GM21723 (cell line): ENCODE measurements around the gene ARHGAP8.

Experiments used
- ATAC-seq: cut with Tn5 transposase; IDR thresholded peaks from one replicate; pipeline ENCODE4 v1.9.1; 2021; ENCODE audit warnings: mild to moderate bottlenecking, moderate library complexity; ENCODE audit not compliant: unreplicated experiment

ARHGAP8 gene

DNA sequence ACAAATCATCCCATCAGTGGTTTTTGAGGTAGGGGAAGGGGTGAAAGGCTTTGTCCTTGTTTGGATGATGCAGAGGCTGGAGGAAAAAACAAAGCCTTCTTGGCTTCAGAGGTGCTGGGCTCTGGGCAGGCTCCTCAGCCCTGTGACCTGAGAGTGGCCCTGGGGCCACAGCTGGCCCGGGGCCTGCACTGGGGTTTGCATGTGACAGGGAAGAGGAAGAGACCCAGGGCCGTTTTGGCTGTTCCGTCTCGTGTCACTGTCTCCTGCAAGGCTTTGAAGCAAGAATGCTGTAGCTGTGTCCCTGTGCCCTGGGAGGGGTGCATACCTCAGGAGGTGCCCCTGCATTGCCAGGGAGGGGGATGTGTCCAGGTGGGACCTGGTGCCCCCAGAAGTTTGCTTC lies 12.6 kb downstream of the ARHGAP8 start:
- ATAC-seq, result no peak

DNA sequence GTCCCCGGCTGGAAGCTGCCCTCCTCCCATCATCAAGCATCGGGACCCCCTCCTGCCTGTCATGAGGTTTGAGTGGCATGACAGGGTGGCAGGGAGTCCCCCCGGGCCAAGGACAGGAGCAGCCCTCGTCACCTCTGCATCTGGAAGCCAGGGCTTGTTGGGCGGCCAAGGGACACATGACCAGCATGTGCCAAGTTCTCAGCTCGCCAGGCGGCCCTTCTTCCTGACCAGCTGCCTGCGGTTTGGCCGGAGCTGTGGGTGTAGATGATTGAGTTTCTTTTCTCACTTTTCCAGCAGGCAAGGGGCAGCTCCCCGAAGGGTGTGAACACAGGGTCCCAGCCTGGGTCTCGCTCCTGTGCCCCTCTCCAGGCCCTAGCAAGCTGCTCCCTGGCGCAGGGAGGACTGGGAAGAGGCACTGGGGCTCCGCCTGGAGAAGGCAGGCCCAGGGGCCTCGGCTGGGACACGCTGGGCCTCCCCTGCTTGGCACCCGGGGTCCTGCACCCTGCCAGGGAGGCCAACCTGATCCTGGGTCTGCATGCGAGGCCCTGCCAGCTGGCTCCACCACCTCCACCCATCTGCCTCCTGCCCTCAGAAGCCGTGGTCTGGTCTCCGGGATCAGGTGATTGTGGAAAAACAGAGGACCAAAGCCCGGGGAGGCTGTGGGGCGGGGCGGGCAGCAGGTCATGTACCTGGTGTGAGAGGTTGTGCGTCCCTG lies 13.4 kb downstream of the ARHGAP8 start:
- ATAC-seq, result no peak

DNA sequence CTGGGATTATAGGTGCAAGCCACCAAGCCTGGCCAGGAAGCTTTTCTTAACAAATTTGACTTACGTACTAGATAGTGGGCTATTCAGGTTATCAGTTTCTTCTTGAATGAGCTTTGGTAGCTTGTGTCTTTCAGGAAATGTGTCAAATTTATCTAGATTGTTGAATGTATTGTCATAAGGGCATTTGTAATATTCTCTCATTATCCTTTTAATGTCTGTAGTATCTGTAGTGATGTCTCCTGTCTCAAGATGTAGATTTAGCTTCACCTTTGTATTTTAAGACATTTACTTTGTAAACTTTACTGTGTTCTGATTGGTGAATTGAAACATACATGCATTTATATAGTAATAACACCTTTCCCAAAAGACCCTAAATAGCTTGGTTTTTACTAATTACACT lies 20.7 kb downstream of the ARHGAP8 start:
- no peak for ATAC-seq

DNA sequence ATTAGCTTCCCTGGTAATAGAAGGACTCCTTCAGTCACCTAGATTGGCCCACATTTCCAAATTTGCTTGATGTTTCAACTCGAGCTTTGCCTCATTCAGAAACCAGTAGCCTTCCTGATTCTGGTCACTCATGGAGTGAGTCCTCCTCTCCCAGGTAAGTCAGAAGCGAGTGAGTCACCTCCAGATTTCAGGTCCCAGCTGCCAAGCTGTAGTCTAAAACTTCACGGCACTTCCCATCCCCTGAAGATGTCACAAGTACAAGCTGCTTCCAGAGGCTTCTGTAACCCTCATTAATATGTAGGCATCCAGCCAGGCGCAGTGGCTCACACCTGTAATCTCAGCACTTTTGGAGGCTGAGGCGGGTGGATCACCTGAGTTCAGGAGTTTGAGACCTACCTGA lies 23.5 kb downstream of the ARHGAP8 start:
- ATAC-seq, result no peak

DNA sequence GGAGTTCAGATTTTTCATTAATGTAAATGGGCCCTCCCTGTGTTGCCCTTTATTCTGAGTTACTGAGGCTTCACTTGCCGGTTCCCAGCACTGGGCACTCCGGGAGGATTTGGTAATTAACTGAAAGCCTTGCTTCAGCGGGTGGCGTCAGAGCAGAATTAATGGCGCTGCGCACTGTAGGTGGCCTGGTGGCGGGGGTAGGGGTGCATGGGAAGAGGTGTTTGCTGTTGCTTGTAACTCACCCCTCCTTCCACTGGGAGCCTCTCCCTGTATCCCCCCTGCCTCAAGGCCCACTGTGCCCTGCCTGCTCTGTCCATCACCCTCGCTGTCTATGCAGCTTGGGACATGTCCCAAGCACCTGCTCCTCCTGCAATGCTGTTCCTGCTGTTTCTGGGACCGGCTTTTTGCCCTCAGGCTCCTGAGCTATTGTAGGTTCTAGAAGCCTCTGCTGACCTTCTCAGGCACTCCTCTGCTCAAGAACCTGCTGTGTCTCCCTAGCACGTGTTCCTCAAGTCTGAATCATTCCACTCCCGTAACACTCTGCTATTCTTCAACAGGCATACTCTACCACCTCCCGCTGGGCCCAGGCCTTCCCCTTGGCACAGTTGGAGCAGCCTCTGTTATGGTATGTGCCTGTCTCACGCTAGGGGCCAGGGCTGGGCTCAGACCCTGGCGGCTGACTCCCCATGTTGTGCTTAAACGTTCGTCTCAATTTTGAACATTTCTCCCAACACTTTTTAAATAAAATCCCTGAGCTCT lies 24.4 kb downstream of the ARHGAP8 start:
- ATAC-seq, result no peak

DNA sequence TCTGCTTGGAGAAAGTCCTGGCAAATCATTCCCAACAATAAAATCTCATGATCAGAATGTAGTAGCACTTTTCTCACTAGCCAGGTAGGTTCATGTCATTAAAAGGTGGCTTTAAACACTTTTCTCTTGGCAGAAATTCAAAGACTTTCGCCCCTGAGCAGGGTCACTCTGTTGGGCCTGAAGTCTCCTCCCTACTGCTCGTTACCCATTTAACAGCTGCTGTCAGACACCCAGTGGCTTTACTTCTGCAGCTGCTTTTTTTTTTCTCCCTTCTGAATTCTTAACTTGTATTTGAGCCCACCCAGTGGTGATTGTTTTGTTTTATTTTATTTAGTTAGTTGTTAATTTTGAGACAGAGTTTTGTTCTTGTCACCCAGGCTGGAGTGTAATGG lies 25.0 kb downstream of the ARHGAP8 start:
- no peak for ATAC-seq

DNA sequence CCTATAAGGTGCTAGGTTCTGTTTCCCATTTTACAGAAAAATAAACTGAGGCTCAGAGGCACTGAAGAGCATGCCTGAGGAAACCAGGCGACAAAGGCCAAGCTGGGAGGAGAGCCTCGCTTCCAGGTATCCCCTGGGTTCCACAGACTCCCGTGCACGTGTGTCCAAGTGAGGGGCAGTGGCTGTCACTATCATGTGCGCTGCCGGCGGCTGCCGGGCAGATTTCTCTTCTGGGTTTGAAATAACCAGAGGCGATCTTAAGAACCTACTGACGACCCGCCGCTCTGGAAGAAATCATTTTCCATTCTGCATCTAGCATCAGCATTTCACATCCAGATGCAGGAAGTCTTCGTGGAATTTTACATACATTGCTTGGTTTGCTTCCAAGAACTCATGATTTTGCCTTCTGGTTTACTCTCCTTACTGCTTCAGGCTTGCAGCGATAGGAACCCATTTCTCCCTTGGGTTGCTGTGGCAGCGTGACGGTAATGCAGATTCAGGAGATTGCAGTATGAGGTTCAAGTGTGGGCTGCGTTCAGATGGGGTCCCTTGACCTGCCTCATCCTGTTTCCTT lies 28.6 kb downstream of the ARHGAP8 start:
- ATAC-seq, result no peak

DNA sequence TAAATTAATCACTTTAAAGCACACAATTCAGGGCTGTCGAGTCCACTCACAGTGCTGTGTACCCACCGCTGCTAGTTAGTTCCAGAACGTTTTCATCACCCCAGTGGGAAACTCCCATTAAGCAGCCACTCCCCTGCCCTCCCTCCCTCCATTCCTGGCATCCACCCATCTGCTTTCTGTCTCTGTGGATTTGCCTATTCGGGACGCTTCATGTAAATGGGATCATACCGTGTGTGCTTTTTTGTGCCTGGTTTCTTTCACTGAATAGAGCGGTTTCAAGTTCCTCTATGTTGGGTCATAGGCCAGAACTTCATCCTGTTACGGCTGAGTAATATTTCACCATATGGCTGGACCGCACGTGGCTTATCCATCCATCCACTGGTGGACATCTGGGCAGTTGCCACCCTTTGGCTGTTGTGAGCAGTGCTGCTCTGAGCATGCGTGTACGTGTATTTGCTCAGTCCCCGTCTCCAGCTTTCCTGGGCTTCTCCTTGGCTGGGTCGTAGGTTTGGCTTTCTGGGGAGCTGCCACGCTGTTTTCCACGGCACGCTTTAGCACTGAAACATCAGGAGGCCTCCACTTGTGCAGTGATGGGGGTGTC lies 30.1 kb downstream of the ARHGAP8 start:
- no peak for ATAC-seq

DNA sequence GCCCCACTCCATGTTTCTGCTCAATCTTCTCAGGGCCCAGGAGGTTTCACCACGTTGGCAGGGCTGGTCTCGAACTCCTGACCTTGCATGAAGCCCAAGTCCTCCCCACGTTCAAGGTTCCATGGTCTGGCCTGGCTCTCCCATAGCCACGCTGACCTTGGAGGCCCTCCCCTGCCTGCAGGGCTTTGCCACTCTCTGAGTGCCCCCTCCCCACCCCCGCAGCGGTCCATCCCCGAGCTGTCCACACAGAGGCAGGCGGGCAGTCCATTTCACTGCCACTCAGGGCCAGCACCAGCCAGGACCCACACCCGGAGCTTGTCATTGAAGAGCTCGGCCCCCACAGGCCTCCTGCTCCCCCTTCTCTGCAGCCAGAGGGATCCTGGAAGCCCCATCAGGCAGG lies 30.7 kb downstream of the ARHGAP8 start:
- ATAC-seq, result no peak

DNA sequence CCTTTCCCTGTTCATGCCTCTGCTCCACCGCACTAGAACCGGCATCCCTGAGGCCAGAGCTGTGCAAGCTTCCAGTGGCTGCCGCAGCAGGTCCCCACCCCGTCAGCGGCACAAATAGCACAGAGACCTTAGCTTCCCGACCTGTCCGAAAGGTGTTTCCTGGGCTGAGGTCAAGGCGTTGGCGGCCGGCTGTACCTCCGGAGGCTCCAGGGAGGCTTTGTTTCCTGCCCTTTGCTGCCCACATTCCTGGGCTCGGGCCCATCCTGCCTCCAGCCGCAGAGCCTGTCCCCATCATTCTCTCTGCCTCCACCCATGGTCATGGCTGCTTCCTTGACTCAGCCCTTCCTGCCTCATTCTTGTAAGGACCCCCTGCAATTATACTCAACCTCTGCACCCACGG lies 31.2 kb downstream of the ARHGAP8 start:
- no peak for ATAC-seq

DNA sequence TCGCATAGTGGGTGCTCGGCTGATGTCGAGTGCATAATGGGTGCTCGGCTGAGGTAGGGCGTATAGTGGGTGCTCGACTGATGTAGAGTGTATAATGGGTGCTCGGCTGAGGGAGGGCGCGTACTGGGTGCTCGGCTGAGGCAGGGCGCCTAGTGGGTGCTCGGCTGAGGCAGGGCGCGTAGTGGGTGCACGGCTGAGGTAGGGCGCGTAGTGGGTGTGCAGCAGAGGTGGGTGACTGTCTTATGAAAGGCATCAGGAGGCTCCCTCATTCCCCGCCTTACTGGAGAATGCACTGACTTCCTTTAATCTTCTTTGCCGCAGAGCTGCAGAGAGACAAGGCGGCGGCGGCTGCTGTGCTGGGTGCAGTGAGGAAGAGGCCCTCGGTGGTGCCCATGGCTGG lies 33.8 kb downstream of the ARHGAP8 start:
- ATAC-seq, result no peak

DNA sequence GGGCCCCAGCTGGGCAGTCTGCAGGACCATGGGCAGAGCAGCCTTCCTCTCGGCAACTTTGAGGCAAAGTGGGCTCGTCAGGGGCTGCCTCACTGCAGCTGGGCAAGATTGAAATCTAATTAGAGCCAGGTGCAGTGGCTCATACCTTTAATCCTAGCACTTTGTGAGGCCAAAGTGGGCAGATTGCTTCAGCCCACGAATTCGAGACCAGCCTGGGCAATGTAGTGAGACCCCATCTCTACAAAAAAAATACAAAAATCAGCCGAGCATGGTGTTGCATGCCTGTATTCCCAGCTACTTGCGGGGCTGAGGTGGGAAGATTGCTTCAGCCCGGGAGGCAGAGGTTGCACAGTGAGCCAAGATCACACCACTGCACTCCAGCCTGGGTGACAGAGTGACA lies 34.2 kb downstream of the ARHGAP8 start:
- ATAC-seq, result no peak

DNA sequence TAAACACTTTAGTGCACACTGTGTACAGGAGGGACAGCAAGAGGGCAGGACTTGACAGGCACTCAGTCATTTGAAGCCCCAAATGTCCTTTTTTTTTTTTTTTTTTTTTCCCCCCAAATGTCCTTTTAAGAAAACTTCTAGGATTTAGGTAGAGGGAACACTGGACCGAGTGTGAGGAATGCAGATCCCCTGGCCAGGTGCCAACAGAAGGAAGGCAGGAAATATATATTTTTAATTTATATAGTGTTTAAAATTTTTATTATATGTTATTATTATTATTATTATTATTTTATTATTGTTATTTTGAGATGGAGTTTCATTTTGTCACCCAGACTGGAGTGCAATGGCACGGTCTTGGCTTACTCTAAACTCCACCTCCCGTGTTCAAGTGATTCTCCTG lies 35.5 kb downstream of the ARHGAP8 start:
- ATAC-seq, result no peak

DNA sequence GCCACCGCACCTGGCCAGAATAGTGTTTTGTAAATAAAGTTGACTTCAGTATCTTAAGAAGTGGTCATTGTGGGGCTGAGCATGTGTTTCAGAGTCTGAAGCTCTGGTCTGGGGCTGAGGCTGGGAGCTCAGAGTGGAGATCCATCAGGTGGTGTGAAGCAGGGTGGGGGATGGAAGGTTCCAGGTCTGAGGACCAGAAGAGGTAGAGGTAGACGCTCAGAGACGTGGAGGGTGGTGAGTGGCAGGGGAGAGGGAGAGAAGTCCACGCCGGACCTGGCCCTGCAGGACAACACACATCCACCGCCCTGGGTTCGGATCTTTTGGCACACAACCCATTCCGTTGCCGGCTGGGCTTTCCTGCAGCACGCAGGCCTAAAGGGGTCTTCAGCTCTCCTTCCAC lies 40.7 kb downstream of the ARHGAP8 start:
- no peak for ATAC-seq

DNA sequence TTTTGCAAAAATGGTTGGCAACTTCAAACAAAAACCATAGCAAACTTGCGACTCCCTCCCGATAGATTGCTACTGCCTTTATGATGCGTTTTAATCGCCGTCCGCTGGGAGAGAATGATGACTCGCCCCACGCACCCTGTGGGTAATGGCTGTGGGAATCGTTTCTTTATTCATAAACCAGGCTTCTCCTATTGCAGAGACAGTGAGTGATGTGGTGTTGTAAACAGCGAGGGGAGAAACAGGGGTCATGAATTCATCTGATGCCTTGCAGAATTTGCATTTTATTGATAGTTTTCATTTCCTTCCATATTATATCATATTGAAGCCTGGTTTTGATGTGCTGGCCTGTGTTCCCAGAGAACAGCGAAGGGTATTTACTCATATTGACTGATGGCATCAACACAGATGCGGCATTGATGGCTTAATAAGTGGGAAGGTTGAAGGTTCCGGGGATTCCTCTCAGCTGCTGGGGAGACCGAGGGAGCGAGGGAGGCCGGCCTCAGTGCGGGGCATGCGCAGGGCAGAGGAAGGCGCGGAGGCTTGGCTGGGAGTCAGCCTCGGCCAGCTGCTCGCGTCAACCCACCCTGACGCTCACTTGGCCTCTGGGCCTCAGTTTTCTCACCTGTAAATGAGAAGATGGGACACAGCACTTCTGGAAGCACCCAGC lies 41.3 kb downstream of the ARHGAP8 start:
- no peak for ATAC-seq

DNA sequence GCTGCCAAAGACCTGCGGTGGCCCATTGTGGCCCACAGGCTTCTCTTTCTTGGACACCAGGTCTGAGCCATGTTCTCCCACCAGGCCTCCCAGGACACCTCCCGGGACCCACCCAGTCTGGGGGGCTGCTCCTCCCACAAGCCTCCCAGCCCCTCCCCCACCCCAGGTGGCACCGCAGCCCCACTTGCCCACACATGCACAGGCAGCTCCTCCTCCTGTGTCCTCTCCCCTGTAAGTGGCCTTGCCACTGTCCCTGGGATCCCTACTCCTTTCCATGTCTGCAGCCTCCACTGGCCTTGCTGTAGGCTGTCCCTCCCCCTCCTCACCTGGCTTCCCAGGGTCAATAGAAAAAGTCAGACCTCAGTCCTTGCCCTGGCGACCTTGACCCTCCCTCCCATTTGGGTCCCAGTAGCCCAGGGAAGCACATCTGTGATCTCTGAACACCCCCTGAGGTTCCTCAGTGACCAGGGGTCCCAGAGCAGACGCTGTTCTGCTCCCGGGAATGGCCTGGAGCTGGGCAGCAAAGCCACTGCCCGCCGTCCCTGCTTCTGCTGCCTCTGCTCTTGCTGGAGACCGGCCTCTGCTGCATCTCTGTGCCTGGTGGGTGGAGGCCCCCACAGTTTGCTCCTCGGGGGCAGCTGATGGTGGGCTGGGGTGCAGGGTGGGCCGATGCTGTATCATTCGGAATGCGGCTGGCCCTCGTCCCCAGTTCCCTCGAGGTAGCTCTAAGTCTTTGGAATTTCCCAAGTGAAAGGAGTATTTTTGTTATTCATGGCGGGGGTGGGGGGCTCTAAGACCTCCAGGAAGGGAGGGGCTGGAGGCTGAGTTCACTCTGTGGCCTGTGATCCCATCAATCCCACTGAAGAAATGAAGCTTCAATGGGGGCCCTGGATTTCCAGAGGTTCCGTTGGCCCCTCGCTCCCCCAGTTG lies 43.6 kb downstream of the ARHGAP8 start:
- ATAC-seq, result no peak

DNA sequence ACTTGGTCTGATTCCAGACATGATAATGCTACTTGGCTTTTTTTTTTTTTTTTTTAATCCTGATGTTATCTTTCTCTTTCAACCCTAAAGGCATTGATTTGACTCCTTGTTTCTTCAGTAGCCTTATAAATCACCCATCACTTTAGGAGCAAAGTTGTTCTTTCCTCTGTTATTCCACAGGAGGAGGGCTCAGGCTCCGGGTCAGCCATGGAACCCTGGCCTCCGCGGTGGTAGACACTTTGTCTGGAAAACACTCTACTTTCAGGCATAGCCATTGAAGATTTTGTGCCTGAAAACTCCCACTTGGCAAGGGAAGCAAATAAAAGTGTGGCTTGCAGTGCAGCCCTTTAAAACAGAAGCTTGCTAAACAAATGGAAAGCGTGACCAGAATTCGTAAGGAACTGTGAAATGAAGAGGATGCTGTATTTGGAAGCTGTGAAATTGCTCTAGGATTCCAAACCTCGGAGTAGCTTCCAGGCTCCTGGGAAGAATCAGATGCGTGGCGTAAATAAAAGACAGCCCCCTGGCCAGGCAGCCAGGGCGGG lies 44.9 kb downstream of the ARHGAP8 start:
- ATAC-seq, result no peak

DNA sequence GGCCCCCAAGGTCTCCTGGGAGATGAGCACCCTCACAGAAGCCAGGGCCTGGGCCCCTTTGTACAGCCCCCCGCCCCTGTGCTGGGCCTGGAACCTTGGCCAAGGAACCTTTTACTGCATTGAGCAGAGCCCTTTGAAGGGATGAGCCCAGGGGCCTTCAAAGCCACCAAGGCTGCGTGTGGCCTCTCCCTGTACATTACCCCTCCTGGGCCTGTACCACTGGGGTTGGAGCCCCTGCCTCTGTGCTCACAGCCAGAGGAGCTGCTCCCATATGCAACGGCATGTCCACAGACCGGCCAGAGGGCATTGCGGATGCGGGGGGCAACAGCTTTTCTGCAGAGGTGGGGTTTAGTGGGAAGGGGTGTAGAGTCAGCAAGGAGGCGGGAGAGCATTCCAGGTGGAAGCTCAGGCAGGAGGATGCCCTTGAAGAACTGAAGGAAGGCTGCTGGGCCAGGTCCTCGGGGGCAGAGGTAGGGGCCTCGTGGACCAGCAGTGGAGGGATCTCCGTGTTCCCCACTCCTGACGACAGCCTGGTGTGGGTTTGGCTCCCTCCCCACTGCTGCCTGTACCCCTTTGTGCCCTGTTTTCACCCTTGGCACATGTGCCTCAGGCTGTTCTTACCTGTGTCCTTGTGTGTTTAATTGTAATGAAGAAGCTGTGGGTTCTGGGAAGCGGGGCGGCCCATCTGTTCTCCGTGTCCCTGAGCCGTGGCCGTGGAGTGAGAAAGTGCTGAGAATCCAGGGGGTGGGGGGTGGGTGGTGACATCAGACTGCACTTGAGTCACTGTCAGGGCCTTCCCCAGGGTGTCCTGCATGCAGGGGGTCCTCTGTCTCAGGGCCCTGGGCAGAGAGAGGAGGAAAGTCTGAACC lies 46.9 kb downstream of the ARHGAP8 start:
- no peak for ATAC-seq
